WERI-Rb-1 (cell line): ENCODE results near the gene NDST3.

ENCODE experiments used
- DNase-seq: peaks from one replicate; pipeline ENCODE4 v3.0.0-alpha.2; 2020
- H3K27ac ChIP-seq: fragments of 250-450 bp; sonication (Bioruptor Pico); 2 replicates; pipeline ENCODE4 v1.5.1; 2020; ENCODE audit warnings: mild to moderate bottlenecking, moderate library complexity
- H3K27me3 ChIP-seq: fragments of 250-450 bp; sonication (Bioruptor Pico); 2 replicates; pipeline ENCODE4 v1.5.1; 2021; ENCODE audit warnings: mild to moderate bottlenecking, low read depth, moderate library complexity; ENCODE audit not compliant: insufficient read depth, severe bottlenecking
- H3K36me3 ChIP-seq: fragments of 250-450 bp; sonication (Bioruptor Pico); 2 replicates; pipeline ENCODE4 v1.5.1; 2020; ENCODE audit warnings: mild to moderate bottlenecking, moderate library complexity
- H3K4me3 ChIP-seq: 2 replicates; pipeline ENCODE4 v1.5.1; 2011; ENCODE audit warnings: low read depth, mild to moderate bottlenecking, control low read depth, low read length
- H3K9me3 ChIP-seq: fragments of 250-450 bp; sonication (Bioruptor Pico); 2 replicates; pipeline ENCODE4 v1.5.1; 2021; ENCODE audit warnings: mild to moderate bottlenecking, moderate library complexity; ENCODE audit not compliant: severe bottlenecking
- CTCF ChIP-seq: IDR thresholded peaks from 2 replicates; pipeline ENCODE4 v1.5.1; 2011; ENCODE audit warnings: low read depth, mild to moderate bottlenecking, control low read depth, inconsistent platforms, low read length

NDST3 gene

GRCh38 chr4:118190903-118191302 is 156.6 kb downstream of the NDST3 start:
- DNase-seq: no peak
- Histone ChIP-seq H3K27me3 (no peaks in the 10 kb centered on the region), H3K9me3 (no peaks in the 10 kb centered on the region), H3K4me3 (no peak overlapping the region), H3K36me3 (no peaks in the 10 kb centered on the region), H3K27ac (no peak overlapping the region)
- no peak for TF ChIP-seq CTCF

GRCh38 chr4:118193421-118193820 is 159.1 kb downstream of the NDST3 start:
- Histone ChIP-seq H3K9me3 (no peaks in the 10 kb centered on the region), H3K27ac (no peak overlapping the region), H3K4me3 (no peak overlapping the region), H3K27me3 (no peaks in the 10 kb centered on the region), H3K36me3 (no peaks in the 10 kb centered on the region)
- no peak for DNase-seq
- TF ChIP-seq CTCF: no peak

- Histone ChIP-seq H3K36me3 (peaks cover 6% of the 10 kb centered on the region; the same call in 1 of the 2 replicates), H3K4me3 (no peak overlapping the region), H3K27ac (no peak overlapping the region), H3K9me3 (no peaks in the 10 kb centered on the region), H3K27me3 (no peaks in the 10 kb centered on the region)
- no peak for DNase-seq
- TF ChIP-seq CTCF: no peak
Measured at GRCh38 chr4:118206627-118207026, 172.3 kb downstream of the NDST3 start.

- Histone ChIP-seq H3K36me3 (no peaks in the 10 kb centered on the region), H3K27ac (no peak overlapping the region), H3K27me3 (no peaks in the 10 kb centered on the region), H3K9me3 (no peaks in the 10 kb centered on the region), H3K4me3 (no peak overlapping the region)
- DNase-seq: no peak
- no peak for TF ChIP-seq CTCF
Measured at GRCh38 chr4:118213101-118213500, 178.8 kb downstream of the NDST3 start.

GRCh38 chr4:118215826-118216225 is 181.5 kb downstream of the NDST3 start:
- Histone ChIP-seq H3K36me3 (no peaks in the 10 kb centered on the region), H3K4me3 (no peak overlapping the region), H3K27me3 (no peaks in the 10 kb centered on the region), H3K27ac (no peak overlapping the region), H3K9me3 (no peaks in the 10 kb centered on the region)
- TF ChIP-seq CTCF: no peak
- DNase-seq: no peak

GRCh38 chr4:118221227-118221800 is 187.0 kb downstream of the NDST3 start:
- TF ChIP-seq CTCF: no peak
- no peaks in the 10 kb centered on the region for H3K36me3 ChIP-seq
- no peak overlapping the region for H3K27ac ChIP-seq
- no peak overlapping the region for H3K4me3 ChIP-seq
- DNase-seq: no peak
- no peaks in the 10 kb centered on the region for H3K9me3 ChIP-seq
- H3K27me3 ChIP-seq: no peaks in the 10 kb centered on the region
